KMS-11 (cell line): ENCODE data around the gene IFIT1B.

Source experiments
- H2AFZ ChIP-seq: fragments of 200-600 bp; sonication (generic); 2 replicates; pipeline ENCODE4 v1.6.1; 2016; ENCODE audit warnings: antibody characterized with exemption, mixed run types, low read depth
- H3K27ac ChIP-seq: fragments of 200-600 bp; sonication (generic); 2 replicates; pipeline ENCODE4 v1.6.1; 2016; ENCODE audit warnings: mild to moderate bottlenecking, mixed run types
- H3K27me3 ChIP-seq: fragments of 200-600 bp; sonication (generic); 2 replicates; pipeline ENCODE4 v1.6.1; 2017; ENCODE audit warnings: mild to moderate bottlenecking, low read depth, mixed run types, moderate library complexity; ENCODE audit not compliant: insufficient read depth
- H3K36me3 ChIP-seq: fragments of 200-600 bp; sonication (generic); 2 replicates; pipeline ENCODE4 v1.6.1; 2017; ENCODE audit warnings: mild to moderate bottlenecking, mixed run types; ENCODE audit not compliant: insufficient read depth
- H3K4me1 ChIP-seq: fragments of 200-600 bp; sonication (generic); 2 replicates; pipeline ENCODE4 v1.6.1; 2016; ENCODE audit warnings: mild to moderate bottlenecking, low read depth, mixed run types; ENCODE audit not compliant: poor library complexity, severe bottlenecking
- H3K4me2 ChIP-seq: fragments of 200-600 bp; sonication (generic); 2 replicates; pipeline ENCODE4 v1.7.0; 2016; ENCODE audit warnings: mild to moderate bottlenecking, mixed run types
- H3K4me3 ChIP-seq: fragments of 200-600 bp; sonication (generic); IDR thresholded peaks from 2 replicates; pipeline ENCODE4 v1.6.1; 2017; ENCODE audit warnings: low read depth, low read length, mixed read lengths; ENCODE audit not compliant: insufficient read depth
- H3K79me2 ChIP-seq: fragments of 200-600 bp; sonication (generic); 2 replicates; pipeline ENCODE4 v1.6.1; 2016; ENCODE audit warnings: low read depth, mixed run types; ENCODE audit not compliant: insufficient read depth
- H3K9ac ChIP-seq: fragments of 200-600 bp; sonication (generic); 2 replicates; pipeline ENCODE4 v1.6.1; 2016; ENCODE audit warnings: mild to moderate bottlenecking, mixed run types
- H4K20me1 ChIP-seq: fragments of 200-600 bp; sonication (generic); 2 replicates; pipeline ENCODE4 v1.6.1; 2016; ENCODE audit warnings: mild to moderate bottlenecking, mixed run types; ENCODE audit not compliant: insufficient read depth
- CTCF ChIP-seq: fragments of 200-600 bp; sonication (generic); conservative IDR thresholded peaks from 2 replicates; pipeline ENCODE4 v1.6.1; 2017; ENCODE audit warnings: low read depth, mild to moderate bottlenecking, antibody characterized with exemption, low read length, moderate library complexity, mixed read lengths

The IFIT1B gene

GRCh38 chr10:89357975-89358374, 19.9 kb upstream of the IFIT1B start:
- H3K79me2 ChIP-seq, result no peaks in the 10 kb centered on the region
- H3K4me1 ChIP-seq, result peaks cover 78% of the 10 kb centered on the region
- TF ChIP-seq CTCF, result no peak
- no peak overlapping the region for H3K4me3 ChIP-seq
- H3K27ac ChIP-seq, result no peak overlapping the region
- no peaks in the 10 kb centered on the region for H3K36me3 ChIP-seq
- H4K20me1 ChIP-seq, result no peaks in the 10 kb centered on the region
- no peaks in the 10 kb centered on the region for H3K27me3 ChIP-seq
- no peak overlapping the region for H2AFZ ChIP-seq
- no peak overlapping the region for H3K9ac ChIP-seq
- no peak overlapping the region for H3K4me2 ChIP-seq

- H3K9ac ChIP-seq, result no peak overlapping the region
- H3K27me3 ChIP-seq, result no peaks in the 10 kb centered on the region
- H2AFZ ChIP-seq, result no peak overlapping the region
- no peaks in the 10 kb centered on the region for H4K20me1 ChIP-seq
- peaks cover 85% of the 10 kb centered on the region for H3K4me1 ChIP-seq
- H3K4me2 ChIP-seq, result peak overlapping the region; percentile 11; the same call in 1 of the 2 replicates
- no peak for TF ChIP-seq CTCF
- no peaks in the 10 kb centered on the region for H3K79me2 ChIP-seq
- no peak overlapping the region for H3K4me3 ChIP-seq
- H3K27ac ChIP-seq, result no peak overlapping the region
- H3K36me3 ChIP-seq, result no peaks in the 10 kb centered on the region
Observed at GRCh38 chr10:89360157-89360556, 17.7 kb upstream of the IFIT1B start.

- no peak overlapping the region for H3K27ac ChIP-seq
- peaks cover 82% of the 10 kb centered on the region for H3K4me1 ChIP-seq
- H2AFZ ChIP-seq, result no peak overlapping the region
- H3K79me2 ChIP-seq, result no peaks in the 10 kb centered on the region
- H3K36me3 ChIP-seq, result no peaks in the 10 kb centered on the region
- H3K27me3 ChIP-seq, result no peaks in the 10 kb centered on the region
- no peak overlapping the region for H3K4me2 ChIP-seq
- no peaks in the 10 kb centered on the region for H4K20me1 ChIP-seq
- H3K4me3 ChIP-seq, result no peak overlapping the region
- no peak overlapping the region for H3K9ac ChIP-seq
- no peak for TF ChIP-seq CTCF
Observed at GRCh38 chr10:89362929-89363328, 14.9 kb upstream of the IFIT1B start.

GRCh38 chr10:89363729-89364442, 14.0 kb upstream of the IFIT1B start:
- Histone ChIP-seq H3K4me1 (peaks cover 90% of the 10 kb centered on the region), H3K9ac (no peak overlapping the region), H2AFZ (peak overlapping the region; percentile 39; the same call in 1 of the 2 replicates), H3K79me2 (no peaks in the 10 kb centered on the region), H3K4me2 (peak overlapping the region; percentile 3; the same call in 1 of the 2 replicates), H3K27me3 (no peaks in the 10 kb centered on the region), H3K27ac (peak overlapping the region; percentile 32; the same call in 1 of the 2 replicates), H4K20me1 (no peaks in the 10 kb centered on the region), H3K4me3 (no peak overlapping the region), H3K36me3 (no peaks in the 10 kb centered on the region)
- no peak for TF ChIP-seq CTCF
